PFSK-1 (cell line): Measurements from ENCODE around the gene CACNA1I.

Experiments used
- FOXP2 ChIP-seq: optimal IDR thresholded peaks from 2 replicates; pipeline ENCODE3; 2011; ENCODE audit warnings: borderline replicate concordance, control low read depth, inconsistent platforms; ENCODE audit not compliant: insufficient read depth; ENCODE audit errors: extremely low read length, extremely low read depth
- POLR2AphosphoS5 ChIP-seq: IDR thresholded peaks from 2 replicates; pipeline ENCODE4 v1.6.1; 2012; ENCODE audit warnings: low read depth, mild to moderate bottlenecking, control low read depth, low read length, moderate library complexity
- REST ChIP-seq, 2 experiments: IDR thresholded peaks; 2 replicates each; pipeline versions ENCODE4 v1.6.1 to v1.8.0; 2011 to 2012; ENCODE audit warnings: low read depth in 2 of 2, low read length in 2 of 2, control low read depth in 1 of 2, inconsistent platforms in 1 of 2, mild to moderate bottlenecking in 1 of 2, moderate library complexity in 1 of 2; ENCODE audit not compliant: insufficient read depth in 1 of 2
- SIN3A ChIP-seq: IDR thresholded peaks from 2 replicates; pipeline ENCODE4 v1.6.1; 2012; ENCODE audit warnings: mild to moderate bottlenecking, low read length, moderate library complexity, borderline replicate concordance; ENCODE audit not compliant: insufficient read depth
- TAF1 ChIP-seq: IDR thresholded peaks from 2 replicates; pipeline ENCODE4 v1.6.1; 2012; ENCODE audit warnings: low read length, control low read depth, borderline replicate concordance; ENCODE audit not compliant: insufficient read depth

CACNA1I gene

GRCh38 chr22:39598017-39598965 is 27.7 kb downstream of the CACNA1I start:
- TF ChIP-seq TAF1 (no peak), SIN3A (no peak), REST (IDR thresholded peaks at IDR 0.05; ENCODE audit: insufficient read depth in 1 of 2, low read depth in 2 of 2, low read length in 2 of 2) (no peak), POLR2AphosphoS5 (no peak), FOXP2 (no peak)

GRCh38 chr22:39600491-39601179 is 30.1 kb downstream of the CACNA1I start:
- no peak for TF ChIP-seq POLR2AphosphoS5
- no peak for TF ChIP-seq FOXP2
- no peak for TF ChIP-seq REST (IDR thresholded peaks at IDR 0.05; ENCODE audit: insufficient read depth in 1 of 2, low read depth in 2 of 2, low read length in 2 of 2)
- TF ChIP-seq TAF1 = no peak
- TF ChIP-seq SIN3A = no peak

- TF ChIP-seq REST (IDR thresholded peaks at IDR 0.05; ENCODE audit: insufficient read depth in 1 of 2, low read depth in 2 of 2, low read length in 2 of 2) (no peak), SIN3A (no peak), TAF1 (no peak), FOXP2 (no peak), POLR2AphosphoS5 (no peak)
Measured at GRCh38 chr22:39601180-39601535, 30.6 kb downstream of the CACNA1I start.

GRCh38 chr22:39603345-39603744 is 32.8 kb downstream of the CACNA1I start:
- TF ChIP-seq REST (IDR thresholded peaks at IDR 0.05; ENCODE audit: insufficient read depth in 1 of 2, low read depth in 2 of 2, low read length in 2 of 2) (no peak), TAF1 (no peak), SIN3A (no peak), POLR2AphosphoS5 (no peak), FOXP2 (no peak)
